SW 1271 (cell line): Measurements from ENCODE around the gene ASZ1.
"Not testable (repeated sequence)": the region's sequence is repeated elsewhere in the genome, so short reads cannot be mapped to it uniquely, and the experiment has no call there.

Experiments
- DNase-seq, 2 experiments: peaks; one replicate each; lab custom pipeline; 2025; lab: John Stamatoyannopoulos, UW

The ASZ1 gene

GRCh38 chr7:117427258-117427701 lies at the start of gene ASZ1:
Gene ASZ1 (minus strand): TSS chr7:117427493. CDS start chr7:117427460, 33 bp downstream.
- DNase-seq: no peak

DNA sequence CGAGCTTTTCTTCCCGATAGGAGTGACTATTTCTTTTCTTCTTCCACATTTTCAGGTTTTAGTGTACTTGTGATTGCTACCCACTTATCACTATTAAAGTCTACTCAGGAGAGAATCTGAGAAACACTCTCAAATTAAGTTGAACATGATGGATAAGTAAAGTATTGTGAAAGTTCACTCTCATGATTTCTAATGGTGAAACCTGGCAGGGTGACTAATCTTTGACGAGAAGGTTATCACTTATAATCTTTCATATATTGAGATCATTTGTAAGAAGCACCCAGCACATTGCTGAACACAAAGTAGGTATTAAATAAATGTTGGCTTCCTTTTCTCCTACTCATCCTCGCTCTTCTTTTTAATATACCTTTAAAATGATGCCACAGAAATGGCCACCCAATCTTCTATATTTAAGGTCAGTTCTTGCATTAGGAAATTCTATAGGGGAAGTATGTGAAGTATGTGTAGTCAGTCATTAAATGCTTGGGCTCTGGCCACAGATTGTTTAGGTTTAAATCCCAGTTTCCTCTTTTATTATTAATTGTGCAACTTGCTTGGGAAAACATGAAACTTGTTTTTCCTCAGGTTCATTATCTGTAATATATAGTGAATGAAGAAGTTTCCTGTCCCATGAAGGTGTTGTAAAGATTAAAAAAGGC lies 49.4 kb upstream of the ASZ1 start:
- DNase-seq: no peak

- DNase-seq: no peak
These were observed 45.0 kb upstream of the ASZ1 start for GRCh38 chr7:117472335-117472734.

DNA sequence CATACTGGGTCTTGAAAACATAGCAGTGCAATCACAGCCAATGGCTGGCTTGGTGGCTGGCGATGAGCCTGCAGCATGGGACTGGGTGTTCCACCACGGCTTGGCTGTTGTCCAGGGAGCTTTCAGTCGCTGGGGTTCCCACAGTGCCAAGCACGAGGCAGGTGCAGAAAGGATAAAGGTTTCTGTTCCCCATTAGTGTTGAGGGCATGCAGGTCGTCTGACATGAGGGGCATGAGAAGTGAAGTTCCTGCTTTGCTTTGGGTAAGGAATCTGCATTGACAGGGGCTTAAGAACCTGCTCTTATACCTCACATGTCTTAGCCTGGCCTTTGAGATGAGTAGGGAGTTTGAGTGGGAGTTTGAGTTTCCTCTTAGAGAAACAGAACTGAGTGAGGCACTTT lies 43.5 kb upstream of the ASZ1 start:
- DNase-seq: no peak

DNA sequence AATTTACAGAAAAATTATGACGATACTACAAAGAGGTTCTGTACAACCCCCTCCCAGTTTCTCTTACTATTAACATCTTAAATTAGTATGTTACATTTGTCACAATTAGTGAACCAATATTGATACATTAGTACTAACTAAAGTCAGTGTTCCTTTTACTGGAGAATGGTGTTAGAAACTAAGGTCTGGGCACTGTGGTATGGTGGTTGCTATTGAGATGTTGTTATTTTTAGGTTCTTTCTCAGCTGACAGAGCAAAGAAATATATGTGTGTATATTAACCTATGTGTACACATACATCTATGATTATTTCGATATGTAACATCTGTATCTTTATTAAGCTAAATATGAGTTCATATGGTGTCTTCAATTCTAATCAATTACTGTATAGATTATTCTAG lies 40.9 kb upstream of the ASZ1 start:
- no peak for DNase-seq

- DNase-seq: not testable (repeated sequence)
These were observed 33.5 kb upstream of the ASZ1 start for GRCh38 chr7:117460815-117461214.

- DNase-seq: no peak
These were observed 32.4 kb upstream of the ASZ1 start for GRCh38 chr7:117459735-117460134.

DNA sequence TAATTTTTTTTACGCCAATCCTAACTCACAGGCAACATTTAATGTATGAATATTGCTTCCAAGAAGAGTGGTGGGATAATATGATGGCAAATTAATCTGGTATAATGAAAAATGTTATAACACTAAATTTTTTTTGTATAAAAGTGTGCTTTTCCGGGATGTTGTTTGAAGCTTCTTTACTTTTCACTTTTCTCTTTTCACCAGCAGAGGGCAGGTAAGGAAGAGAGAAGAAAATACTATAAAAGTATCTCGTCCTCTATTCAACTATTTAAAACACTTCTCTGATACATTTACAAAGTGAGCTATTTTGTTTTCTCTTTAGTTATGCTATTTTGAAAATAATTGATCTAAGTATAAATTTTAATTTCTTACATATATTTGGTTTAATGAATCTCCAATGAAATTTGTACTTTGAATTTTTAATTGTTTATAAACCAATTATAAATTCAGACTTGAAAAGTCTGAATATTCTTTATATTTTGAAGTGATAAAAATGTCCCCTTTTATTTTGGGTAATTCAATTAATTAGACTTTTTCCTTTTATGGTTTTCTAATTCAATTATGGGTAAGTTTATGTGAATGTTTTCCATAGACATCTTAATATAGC lies 31.8 kb upstream of the ASZ1 start:
- peak; percentile 13 to 31 for DNase-seq

- no peak for DNase-seq
These were observed 21.4 kb upstream of the ASZ1 start for GRCh38 chr7:117448655-117449054.

DNA sequence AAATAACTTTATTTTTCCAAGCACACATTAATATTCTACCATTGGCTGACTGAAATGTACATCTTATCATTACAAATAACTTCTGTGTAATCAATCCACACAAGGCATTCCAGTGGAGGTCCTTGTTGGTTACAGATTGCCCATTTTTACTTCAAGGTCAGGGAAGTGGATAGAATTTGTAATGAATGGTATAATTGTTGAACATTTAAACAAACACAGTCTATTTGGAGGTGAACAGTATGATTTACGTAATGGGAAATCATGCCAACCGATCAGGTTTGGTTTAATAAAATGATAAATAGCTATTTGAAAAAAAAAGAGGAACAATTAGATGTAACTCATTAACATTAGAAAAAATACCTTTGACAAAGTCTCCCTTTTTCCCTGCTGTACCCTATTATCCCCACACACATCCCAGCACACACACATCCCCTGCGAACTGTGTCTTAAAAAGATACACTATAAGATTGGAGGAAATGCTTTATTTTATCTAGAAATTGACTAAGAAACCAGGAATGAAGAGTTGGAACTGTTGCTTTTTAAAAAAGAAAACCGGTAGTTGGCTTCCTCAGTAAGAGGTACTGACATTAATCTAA lies 19.0 kb upstream of the ASZ1 start:
- DNase-seq: no peak

DNA sequence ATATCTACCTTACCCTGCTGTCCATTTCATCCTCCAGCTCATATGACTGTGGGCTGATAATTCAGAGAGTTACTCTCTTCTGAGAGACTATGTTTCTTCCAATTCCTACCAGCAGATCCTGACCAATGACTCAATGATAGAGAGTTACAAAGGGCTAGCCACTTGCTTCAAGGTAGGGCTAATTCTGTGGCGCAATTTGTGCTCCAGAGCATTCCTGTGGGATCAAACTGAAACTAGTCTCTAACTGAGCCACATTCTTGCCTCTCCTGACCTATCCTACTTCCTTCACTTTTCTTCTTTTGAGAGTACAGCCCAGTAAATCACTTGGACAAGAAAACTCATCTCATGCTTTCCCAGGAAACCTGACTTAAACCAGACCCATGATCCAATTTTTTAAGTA lies 17.9 kb upstream of the ASZ1 start:
- DNase-seq: no peak

DNA sequence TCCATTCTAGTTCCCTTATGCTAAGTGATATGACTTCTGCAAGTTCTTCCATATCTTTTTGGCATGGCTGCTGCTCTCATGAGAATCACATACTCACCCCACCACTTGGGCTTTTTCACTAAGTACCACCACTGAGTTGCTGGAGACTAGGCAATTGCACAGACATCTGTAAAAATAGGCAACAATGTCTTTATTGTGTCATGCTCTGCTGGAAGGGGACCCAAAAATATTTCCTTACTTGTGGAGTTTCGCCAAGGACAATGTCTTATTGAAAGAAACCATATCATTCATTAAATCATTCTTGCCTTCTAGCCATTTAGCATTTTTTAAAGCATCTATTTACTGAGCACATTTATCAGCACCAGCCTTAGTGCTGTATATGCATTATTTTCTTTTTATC lies 17.4 kb upstream of the ASZ1 start:
- DNase-seq: no peak

DNA sequence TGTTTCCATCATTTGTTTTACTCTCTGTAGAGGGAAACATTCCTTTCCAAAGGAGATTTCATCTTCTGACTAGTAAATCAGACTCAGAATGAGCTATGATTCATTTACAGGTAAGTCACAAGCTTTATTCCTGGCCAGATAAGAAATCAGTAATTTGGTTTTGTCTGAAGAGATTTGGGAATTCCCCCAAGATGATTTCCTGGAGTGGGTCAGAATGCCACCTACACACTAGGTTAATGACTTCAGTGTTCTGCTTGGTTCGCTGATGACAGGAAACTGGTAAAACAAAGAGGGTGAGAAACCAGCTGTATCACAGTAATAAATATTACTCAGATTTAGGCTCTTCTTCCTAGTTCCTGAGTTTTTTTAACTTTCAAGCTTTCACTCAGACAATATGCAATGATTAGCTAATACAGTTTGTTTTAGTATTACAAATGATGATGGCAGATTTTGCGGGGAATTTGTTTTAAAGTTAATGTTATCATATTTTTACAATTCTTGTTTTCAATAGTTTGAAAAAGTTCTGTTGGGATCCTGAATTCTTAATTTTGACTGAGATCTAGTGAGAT lies 8.3 kb upstream of the ASZ1 start:
- DNase-seq: no peak

GRCh38 chr7:117424090-117424829 lies 3.0 kb downstream of the ASZ1 start:
- no peak for DNase-seq

- not testable (repeated sequence) for DNase-seq
These were observed 12.7 kb downstream of the ASZ1 start for GRCh38 chr7:117414591-117414990.

DNA sequence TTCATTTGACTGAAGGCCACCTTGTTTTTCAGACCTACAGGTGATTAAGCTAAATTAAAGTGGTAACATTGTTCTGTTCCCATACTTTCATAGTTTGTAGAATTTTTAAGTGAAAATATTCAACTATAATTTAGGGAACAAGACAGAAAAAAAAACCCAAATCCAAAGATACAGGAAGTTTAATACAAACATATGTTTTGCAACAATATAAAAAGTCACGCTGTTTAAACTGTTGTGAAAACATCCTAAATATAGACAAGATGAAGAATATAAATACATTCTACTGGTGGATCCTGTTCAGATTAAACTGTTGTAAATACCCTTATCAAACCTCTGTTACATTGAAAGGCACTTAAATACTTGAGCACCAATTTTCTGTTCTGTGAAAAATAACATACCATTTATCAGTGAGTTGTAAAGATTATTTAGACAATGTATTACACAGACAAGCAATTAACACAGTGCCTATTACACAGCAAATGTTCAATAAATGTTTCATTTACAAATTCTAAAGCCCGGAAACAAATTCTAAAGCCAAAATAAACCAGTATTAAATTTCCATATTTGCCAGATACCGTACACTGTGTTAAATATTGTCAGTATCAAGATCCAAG lies 14.2 kb downstream of the ASZ1 start:
- no peak for DNase-seq

DNA sequence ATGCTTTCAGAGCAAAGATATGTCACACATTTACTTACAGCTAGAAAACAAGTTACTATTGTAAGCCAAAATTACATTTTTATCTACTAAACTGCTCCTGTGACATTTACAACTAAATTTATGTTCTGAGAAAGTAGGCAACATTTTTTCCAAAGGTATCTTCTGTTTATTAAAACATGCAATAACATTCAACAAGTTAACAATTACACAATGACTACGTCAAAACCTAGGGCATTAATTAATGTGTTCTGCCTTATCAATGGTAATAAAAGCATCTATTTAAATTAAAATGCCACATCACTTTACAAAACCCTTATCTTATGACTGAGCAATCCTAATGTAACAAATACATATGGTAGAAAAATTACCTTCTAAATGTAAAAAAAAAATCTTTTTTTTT lies 14.9 kb downstream of the ASZ1 start:
- no peak for DNase-seq

DNA sequence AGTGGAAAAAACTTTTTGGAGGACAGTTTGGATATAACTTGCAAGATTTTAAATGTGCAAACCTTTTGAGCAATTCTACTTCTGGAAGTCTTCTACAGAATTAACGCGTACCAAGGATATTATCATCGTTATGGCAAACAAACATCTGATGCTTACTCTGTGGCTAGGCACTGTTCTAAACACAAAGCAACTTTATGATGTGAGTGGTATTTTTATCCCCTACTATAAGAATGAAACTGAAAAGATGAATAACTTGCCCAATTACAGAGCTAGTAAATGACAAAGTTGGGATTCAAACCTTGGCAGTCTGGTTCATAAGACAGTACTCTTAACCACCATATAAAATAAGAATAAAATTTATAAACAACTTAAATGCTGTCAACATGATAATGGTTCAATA lies 15.8 kb downstream of the ASZ1 start:
- no peak for DNase-seq

- DNase-seq: no peak
These were observed 18.5 kb downstream of the ASZ1 start for GRCh38 chr7:117408831-117409230.

- DNase-seq: no peak
These were observed 21.8 kb downstream of the ASZ1 start for GRCh38 chr7:117405519-117405918.

DNA sequence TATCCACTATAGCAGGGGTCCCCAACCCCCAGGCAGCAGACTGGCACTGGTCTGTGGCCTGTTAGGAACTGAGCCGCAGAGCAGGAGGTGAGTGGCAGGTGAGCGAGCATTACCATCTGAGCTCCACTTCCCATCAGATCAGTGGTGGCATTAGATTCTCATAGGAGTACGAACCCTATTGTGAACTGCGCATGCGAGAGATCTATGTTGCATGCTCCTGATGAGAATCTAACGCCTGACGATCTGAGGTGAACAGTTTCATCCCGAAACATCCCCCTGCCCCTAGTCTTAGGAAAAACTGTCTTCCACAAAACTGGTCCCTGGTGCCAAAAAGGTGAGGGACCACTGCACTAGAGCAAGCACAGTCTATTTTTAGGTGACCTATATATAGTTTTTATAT lies 23.6 kb downstream of the ASZ1 start:
- DNase-seq: no peak

DNA sequence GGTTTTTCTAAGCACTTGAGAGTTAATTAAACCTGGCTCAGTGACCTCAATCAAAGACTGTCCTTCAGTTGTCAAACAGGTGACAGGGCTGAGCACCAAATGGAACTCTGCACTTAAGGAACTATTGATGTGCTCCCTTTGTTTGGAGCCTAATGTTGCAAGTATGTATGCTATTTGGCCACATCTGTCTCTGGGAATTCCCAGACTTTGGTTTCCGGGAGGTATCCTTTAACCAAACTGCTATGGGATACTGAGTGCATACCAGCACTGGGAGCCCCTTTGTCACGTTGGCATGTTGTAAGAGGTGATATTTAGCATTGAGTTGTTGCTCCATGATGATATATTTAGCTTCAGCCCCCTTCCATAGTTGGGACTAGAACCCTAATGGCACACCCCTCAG lies 25.2 kb downstream of the ASZ1 start:
- no peak for DNase-seq
